Glutamatergic neuron (in vitro differentiated cells): ENCODE results near the gene TDRD7. TPM values are rescaled to one million over a fixed set of nuclear protein-coding genes. Genes with fewer than 3 reads are reported as not detected.
"Not testable (repeated sequence)": the region's sequence is repeated elsewhere in the genome, so short reads cannot be mapped to it uniquely, and the experiment has no call there.

Source experiments
- DNase-seq: peaks from one replicate; pipeline ENCODE4 v3.0.0; 2022
- H3K27ac Mint-ChIP-seq: one replicate; pipeline ENCODE4 v1.8.0; 2020; ENCODE audit warnings: mild to moderate bottlenecking, mixed read lengths, inconsistent platforms; ENCODE audit not compliant: unreplicated experiment
- H3K27me3 Mint-ChIP-seq: one replicate; pipeline ENCODE4 v1.8.0; 2020; ENCODE audit warnings: mild to moderate bottlenecking, moderate library complexity, mixed read lengths, inconsistent platforms; ENCODE audit not compliant: unreplicated experiment
- H3K36me3 Mint-ChIP-seq: one replicate; pipeline ENCODE4 v1.8.0; 2020; ENCODE audit warnings: mild to moderate bottlenecking, mixed read lengths, inconsistent platforms; ENCODE audit not compliant: unreplicated experiment
- H3K4me1 Mint-ChIP-seq: one replicate; pipeline ENCODE4 v1.8.0; 2020; ENCODE audit warnings: mild to moderate bottlenecking, low read depth, mixed read lengths, inconsistent platforms; ENCODE audit not compliant: unreplicated experiment
- H3K4me3 Mint-ChIP-seq: one replicate; pipeline ENCODE4 v1.8.0; 2020; ENCODE audit warnings: mild to moderate bottlenecking, mixed read lengths, inconsistent platforms; ENCODE audit not compliant: unreplicated experiment
- H3K9me3 Mint-ChIP-seq: one replicate; pipeline ENCODE4 v1.8.0; 2020; ENCODE audit warnings: mild to moderate bottlenecking, moderate library complexity, mixed read lengths, inconsistent platforms; ENCODE audit not compliant: unreplicated experiment
- total RNA-seq: library from RNA; stranded (reverse); fragmentation: NEBNext Ultra II Directional; extraction: Animal tissue kit (Norgen Biotek cat#: 25700); gene quantifications from one replicate; pipeline ENCODE4 v1.2.1, GENCODE V29; 2021; ENCODE audit not compliant: unreplicated experiment
- TF ChIP-seq, protein P1 (sequence below): fragments of 200-600 bp; sonication (generic); IDR thresholded peaks from one replicate; pipeline ENCODE4 v1.5.0; 2021; ENCODE audit not compliant: partially characterized antibody, unreplicated experiment

The TDRD7 gene
- total RNA-seq, 1 donor from 2014 or later: 1.4 TPM

DNA sequence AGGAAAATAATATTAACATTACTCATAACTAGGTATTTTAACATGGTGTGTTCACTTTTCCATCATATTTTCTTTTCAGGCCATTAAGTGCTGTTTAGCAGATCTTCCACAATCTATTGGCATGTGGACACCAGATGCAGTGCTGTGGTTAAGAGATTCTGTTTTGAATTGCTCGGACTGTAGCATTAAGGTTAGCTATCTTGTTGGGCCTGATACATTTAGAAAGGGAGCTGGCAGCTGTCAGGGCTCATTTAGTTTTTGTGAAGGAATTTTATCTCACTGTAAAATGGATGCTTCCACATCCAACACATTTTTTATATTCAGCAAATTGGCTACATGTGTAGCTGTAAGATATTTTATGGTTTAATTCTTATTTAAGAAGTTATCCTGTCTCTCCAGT is 68.9 kb downstream of the TDRD7 start:
- Mint-ChIP-seq H3K4me1 (no peaks in the 10 kb centered on the region), H3K36me3 (no peaks in the 10 kb centered on the region), H3K27ac (no peak overlapping the region), H3K4me3 (no peak overlapping the region), H3K27me3 (peaks cover 3% of the 10 kb centered on the region), H3K9me3 (peaks cover 1% of the 10 kb centered on the region)
- TF ChIP-seq, protein P1, sequence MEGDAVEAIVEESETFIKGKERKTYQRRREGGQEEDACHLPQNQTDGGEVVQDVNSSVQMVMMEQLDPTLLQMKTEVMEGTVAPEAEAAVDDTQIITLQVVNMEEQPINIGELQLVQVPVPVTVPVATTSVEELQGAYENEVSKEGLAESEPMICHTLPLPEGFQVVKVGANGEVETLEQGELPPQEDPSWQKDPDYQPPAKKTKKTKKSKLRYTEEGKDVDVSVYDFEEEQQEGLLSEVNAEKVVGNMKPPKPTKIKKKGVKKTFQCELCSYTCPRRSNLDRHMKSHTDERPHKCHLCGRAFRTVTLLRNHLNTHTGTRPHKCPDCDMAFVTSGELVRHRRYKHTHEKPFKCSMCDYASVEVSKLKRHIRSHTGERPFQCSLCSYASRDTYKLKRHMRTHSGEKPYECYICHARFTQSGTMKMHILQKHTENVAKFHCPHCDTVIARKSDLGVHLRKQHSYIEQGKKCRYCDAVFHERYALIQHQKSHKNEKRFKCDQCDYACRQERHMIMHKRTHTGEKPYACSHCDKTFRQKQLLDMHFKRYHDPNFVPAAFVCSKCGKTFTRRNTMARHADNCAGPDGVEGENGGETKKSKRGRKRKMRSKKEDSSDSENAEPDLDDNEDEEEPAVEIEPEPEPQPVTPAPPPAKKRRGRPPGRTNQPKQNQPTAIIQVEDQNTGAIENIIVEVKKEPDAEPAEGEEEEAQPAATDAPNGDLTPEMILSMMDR: no peak
- DNase-seq: no peak

DNA sequence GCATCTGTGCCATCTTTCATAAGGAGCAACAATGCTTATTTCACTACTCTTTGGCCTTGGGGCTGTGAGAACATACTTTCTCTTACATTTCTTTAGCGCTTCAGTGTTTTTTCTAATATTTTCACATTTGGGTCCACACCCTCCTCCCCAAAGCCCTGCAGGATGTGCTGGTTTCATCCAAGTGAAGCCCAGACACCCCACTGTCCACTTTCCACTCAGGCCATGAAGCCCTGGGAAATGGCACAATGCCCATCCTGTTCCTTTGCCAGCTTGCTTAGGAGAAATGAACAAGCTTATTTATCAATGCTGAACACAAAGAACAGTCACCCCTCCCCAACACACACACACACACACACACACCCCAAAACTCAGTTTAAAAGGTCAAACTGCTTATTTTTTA is 72.2 kb downstream of the TDRD7 start:
- no peak for DNase-seq
- Mint-ChIP-seq H3K9me3 (peaks cover 1% of the 10 kb centered on the region), H3K4me3 (no peak overlapping the region), H3K36me3 (no peaks in the 10 kb centered on the region), H3K27me3 (no peaks in the 10 kb centered on the region), H3K27ac (no peak overlapping the region), H3K4me1 (no peaks in the 10 kb centered on the region)
- TF ChIP-seq, protein P1: no peak

DNA sequence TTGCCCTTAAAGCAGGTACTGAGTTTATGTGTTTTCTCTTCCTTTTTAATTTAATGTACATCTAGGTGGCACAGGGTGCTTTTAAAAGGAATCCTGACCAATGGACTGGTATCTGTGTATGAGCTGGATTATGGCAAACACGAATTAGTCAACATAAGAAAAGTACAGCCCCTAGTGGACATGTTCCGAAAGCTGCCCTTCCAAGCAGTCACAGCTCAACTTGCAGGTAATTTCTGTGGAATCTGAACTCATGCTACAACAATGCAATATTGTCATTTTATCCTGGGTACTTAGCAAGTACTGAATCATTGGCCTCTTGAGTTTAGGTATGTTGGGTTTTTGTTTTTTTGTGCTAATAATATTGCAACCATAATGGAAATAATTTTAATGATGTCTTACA is 75.2 kb downstream of the TDRD7 start:
- H3K27me3 Mint-ChIP-seq: no peaks in the 10 kb centered on the region
- DNase-seq: no peak
- H3K9me3 Mint-ChIP-seq: no peaks in the 10 kb centered on the region
- TF ChIP-seq, protein P1: peak; percentile 45
- H3K27ac Mint-ChIP-seq: no peak overlapping the region
- no peak overlapping the region for H3K4me3 Mint-ChIP-seq
- H3K4me1 Mint-ChIP-seq: no peaks in the 10 kb centered on the region
- no peaks in the 10 kb centered on the region for H3K36me3 Mint-ChIP-seq

DNA sequence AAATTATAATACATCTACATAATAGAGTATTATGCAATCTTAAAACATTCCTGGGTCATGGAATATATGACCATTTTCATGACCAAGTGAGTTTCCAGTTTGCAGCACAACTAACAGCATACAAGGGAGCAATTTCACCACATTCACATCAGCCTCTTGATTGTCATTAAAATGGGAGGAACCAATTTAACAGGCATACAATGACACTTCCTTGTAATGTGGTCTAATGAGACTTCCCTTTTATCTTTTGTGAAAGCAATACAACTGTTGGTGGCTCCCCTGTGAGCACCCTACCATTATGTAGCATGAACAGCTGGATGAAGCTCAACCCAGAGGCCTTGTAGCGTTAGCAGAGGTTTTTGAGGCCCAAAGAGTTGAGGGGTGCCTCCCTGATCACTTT is 76.0 kb downstream of the TDRD7 start:
- Mint-ChIP-seq H3K36me3 (no peaks in the 10 kb centered on the region), H3K27ac (no peak overlapping the region), H3K9me3 (no peaks in the 10 kb centered on the region), H3K27me3 (no peaks in the 10 kb centered on the region), H3K4me1 (no peaks in the 10 kb centered on the region), H3K4me3 (no peak overlapping the region)
- DNase-seq: no peak
- TF ChIP-seq, protein P1: no peak

DNA sequence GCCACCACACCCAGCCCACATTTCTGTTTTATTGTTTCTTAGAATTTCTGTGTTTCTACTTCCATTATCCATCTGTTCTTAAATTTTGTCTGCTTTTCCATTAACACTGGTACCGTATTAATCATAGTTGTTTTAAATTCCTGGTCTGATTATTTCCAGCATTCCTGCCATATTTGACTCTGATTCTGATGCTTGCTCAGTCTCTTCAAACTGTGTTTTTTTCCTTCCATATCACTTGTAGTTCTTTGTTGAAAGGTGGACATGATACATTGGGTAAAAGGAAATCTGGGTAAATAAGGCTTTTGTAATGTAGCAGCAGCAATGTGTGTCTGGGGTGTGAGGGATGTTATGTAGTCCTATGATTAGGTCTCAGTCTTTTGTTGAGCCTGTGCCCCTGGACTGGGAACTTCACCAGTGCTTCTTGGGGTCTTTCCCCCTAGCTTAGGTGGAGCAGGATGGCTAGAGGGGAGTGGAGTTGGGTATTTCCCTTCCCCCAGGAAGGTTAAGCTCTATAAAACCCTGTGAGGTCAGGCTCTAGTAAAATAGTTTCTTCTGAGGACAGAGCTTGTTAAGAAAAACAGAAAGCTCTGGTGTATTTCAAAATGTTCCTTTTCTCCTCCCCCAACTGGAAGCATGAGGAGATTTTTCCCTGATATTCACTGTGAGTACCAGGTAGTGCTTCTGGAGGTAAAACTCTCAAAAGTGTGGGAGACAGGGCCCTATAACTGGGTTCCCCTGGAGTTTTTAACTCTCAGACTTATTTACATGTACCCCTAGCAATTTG is 79.5 kb downstream of the TDRD7 start:
- Mint-ChIP-seq H3K27ac (no peak overlapping the region), H3K27me3 (no peaks in the 10 kb centered on the region), H3K36me3 (peaks cover 4% of the 10 kb centered on the region), H3K9me3 (no peaks in the 10 kb centered on the region), H3K4me3 (no peak overlapping the region), H3K4me1 (no peaks in the 10 kb centered on the region)
- DNase-seq: no peak
- TF ChIP-seq, protein P1: no peak

DNA sequence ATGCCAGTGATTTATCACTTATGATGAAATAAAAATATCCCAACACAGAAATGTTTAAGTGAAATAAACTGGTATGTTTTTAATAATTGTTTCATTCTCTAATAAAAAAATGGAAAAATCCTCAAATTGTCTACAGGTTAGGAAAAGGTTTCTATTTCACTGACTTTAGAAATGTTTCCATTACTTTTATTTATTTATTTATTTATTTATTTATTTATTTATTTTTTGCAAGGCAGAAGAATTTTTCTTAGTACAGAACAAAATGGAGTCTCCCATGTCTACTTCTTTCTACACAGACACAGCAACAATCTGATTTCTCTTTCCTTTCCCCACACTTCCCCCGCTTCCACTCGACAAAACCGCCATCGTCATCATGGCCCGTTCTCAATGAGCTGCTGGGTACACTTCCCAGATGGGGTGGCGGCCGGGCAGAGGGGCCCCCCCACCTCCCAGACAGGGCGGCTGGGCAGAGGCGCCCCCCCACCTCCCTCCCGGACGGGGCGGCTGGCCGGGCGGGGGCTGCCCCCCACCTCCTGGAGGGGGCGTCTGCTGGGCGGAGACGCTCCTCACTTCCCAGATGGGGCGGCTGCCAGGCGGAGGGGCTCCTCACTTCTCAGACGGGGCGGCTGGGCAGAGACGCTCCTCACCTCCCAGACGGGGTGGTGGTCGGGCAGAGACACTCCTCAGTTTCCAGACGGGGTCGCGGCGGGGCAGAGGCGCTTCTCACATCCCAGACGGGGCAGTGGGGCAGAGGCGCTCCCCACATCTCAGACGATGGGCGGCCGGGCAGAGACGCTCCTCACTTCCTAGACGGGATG is 85.9 kb downstream of the TDRD7 start:
- not testable (repeated sequence) for DNase-seq

DNA sequence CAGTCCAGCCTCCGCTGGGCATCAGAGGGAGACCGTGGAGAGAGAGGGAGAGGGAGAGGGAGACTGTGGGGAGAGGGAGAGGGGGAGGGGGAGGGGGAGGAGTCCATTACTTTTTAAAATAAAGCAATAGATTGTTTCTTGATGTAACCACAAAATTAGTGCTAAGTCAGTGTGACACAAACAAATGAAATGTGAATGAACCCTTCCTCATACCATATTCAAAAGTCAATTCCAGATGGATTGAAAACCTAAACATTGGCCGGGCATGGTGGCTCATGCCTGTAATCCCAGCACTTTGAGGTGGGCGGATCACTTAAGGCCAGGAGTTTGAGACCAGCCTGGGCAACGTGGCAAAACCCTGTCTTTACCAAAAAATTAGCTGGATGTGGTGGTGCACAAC is 87.0 kb downstream of the TDRD7 start:
- not testable (repeated sequence) for H3K27ac Mint-ChIP-seq, H3K4me1 Mint-ChIP-seq, H3K9me3 Mint-ChIP-seq, DNase-seq, H3K4me3 Mint-ChIP-seq
- H3K27me3 Mint-ChIP-seq: peaks cover 17% of the 10 kb centered on the region
- peaks cover 12% of the 10 kb centered on the region for H3K36me3 Mint-ChIP-seq

More for the DNA sequence above, 85.9 kb downstream of the TDRD7 start:
- H3K27me3 Mint-ChIP-seq, H3K4me3 Mint-ChIP-seq, H3K9me3 Mint-ChIP-seq, H3K27ac Mint-ChIP-seq, H3K4me1 Mint-ChIP-seq: not testable (repeated sequence)
- peaks cover 11% of the 10 kb centered on the region for H3K36me3 Mint-ChIP-seq
